Stimulated activated CD8-positive, alpha-beta memory T cell treated with anti-CD3 and anti-CD28 coated beads, Interleukin-12 subunit alpha, Interleukin-12 subunit beta, amount 100 ng/mL, for 24 hours (primary cell): ENCODE results near the gene STRBP.
"Not testable (repeated sequence)": the region's sequence is repeated elsewhere in the genome, so short reads cannot be mapped to it uniquely, and the experiment has no call there.

ENCODE experiments used
- DNase-seq: peaks from one replicate; pipeline ENCODE4 v3.0.0-alpha.2; 2020; ENCODE audit errors: extremely low read depth

Gene STRBP

DNA sequence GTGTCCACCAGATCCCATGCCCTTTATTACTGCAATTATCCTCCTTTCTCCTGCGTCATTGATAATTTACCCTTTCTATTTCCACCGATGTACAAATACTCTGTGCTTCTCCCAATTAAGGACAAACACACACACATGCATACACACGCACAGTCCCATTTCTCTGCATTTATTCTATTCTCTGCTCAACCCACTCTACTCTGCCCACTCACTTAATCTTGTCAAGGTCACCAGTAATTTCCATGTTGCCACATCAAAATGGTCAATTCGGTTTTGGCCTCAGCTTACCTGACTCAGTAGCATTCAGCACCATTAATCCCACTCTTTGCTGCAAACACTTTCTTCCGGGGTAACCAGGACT, 14.6 kb upstream of the STRBP start:
- no peak for DNase-seq

DNA sequence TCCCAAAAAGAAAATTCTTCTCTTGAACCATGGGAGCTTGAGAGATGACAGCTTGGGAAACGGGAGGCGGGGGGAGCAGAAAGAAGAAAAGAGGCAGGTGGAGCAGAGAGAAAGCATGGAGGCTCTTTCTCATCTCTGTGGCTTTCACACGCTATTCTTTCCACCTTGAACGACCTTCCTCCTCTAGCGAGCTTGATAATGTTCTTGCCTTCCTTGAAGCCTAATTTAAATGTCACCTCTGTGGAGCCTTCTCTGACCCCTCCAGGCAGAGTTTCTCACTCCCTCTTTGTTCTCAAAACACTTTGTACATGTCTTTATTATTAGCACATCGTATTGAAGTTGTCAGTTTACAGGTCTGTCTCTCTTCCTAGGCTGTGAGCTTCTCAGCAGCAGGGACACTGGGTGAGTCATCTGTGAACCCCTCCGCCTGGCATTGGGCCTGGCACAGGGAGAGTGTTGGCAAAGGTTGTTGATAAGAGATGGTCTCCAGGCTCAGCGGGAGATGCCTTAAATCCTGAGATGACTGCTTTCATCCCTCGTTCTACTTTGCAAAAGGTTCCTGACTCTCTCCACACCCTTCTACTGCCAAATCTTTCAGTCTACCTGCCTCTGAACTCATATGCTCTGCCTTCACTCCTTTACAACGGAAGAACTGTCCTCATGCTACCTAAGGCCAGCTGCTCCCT, 14.1 kb upstream of the STRBP start:
- DNase-seq, result no peak

DNA sequence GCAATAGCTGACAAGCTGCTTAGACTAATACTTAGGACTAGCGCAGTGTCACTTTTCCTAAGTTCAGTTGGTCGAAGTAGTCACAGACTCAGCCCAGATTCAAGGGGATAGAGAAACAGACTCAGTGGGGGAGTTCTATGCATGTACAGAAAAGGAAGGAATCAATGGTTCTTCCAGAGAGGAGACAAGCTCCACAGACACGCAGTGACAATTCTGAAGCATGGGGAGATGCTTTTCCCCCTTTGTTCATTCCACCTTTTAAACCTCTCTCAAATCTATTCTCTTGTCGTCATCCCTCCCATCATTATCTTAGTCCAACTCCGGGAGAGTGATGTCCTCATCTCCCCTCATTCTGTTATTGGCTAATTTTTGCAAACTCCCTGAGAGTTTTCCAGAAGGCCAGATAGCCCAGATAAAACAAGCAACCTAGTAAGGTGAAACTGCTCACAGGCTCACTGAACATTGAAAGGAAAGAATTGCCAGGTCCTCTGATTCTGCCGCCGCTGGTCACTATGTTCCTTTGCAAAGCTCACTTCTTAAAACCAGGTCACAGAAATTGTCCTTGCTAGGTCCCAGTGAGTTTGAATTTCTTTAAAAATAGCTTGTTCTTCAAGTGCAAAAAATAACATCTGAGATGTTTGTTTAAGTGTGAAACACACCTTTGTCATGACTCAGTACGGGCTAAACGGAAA, 13.4 kb upstream of the STRBP start:
- no peak for DNase-seq

DNA sequence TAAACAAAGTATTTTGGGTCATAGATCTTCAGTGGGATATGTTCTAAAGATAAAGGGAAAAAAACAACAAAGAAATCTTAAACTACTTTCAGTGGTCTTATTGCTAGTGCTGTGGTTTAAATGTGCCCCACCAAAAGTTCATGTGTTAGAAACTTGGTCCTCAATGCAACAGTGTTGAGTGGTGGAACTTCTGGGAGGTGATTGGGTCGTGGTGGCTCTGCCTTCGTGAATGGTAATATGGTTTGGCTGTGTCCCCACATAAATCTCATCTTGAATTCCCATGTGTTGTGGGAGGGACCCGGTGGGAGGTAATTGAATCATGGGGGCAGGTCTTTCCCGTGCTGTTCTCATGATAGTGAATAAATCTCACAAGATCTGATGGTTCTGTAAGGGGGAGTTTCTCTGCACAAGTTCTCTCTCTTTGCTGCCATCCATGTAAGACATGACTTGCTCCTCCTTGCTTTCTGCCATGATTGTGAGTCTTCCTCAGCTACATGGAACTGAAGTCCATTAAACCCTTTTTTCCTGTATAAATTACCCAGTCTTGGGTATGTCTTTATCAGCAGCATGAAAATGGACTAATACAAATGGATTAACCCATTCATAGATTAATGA, 10.6 kb upstream of the STRBP start:
- not testable (repeated sequence) for DNase-seq

DNA sequence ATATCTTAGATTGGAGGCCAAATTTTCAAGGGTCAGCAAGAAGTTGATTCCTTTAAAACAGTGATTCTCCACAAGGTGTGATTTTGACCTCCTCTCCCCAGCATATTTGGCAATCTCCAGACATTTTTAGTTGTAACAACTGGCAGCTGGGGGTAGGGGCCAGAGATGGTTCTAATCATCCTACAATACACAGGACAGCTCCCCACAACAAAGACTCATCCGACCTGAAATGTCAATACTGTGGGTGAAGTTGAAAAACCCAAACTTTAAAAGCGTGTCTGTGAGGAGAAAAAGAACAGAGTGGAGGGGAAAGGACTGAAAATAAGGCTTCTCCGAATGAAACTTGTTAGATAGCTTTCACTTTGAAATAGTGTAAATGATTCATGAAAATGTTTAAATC, 10.0 kb upstream of the STRBP start:
- DNase-seq, result no peak

DNA sequence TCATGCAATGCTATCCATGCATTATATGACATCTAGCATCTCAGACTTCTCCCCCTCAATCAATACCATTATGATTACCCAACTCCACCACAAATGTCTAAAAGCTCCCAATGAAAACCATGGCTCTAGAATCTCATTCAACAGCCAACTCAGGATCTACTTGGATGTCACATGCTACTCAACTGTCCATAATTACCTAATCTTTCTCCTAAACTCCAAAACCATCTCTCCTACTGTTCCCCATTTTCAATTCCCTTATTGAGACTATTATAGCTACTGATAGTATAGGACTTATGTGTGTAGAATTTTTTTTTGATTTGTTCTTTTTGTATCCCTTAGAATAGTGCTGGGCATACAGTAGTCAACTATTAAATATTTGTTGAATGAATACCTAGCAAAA, 8.2 kb upstream of the STRBP start:
- no peak for DNase-seq

DNA sequence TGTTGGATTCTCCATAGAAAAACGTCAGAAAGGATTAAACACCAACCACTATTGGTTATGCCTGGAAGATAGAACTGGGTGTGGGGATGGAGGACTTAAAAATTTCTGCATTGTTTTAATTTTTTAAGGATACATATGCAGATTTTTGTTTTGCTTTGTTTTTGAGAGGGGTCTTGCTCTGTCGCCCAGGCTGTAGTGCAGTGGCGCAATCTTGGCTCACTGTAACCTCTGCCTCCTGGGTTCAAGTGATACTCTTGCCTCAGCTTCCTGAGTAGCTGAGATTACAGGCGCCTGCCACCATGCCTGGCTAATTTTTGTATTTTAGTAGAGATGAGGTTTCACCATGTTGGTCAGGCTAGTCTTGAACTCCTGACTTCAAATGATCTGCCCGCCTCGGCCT, 2.7 kb upstream of the STRBP start:
- not testable (repeated sequence) for DNase-seq

DNA sequence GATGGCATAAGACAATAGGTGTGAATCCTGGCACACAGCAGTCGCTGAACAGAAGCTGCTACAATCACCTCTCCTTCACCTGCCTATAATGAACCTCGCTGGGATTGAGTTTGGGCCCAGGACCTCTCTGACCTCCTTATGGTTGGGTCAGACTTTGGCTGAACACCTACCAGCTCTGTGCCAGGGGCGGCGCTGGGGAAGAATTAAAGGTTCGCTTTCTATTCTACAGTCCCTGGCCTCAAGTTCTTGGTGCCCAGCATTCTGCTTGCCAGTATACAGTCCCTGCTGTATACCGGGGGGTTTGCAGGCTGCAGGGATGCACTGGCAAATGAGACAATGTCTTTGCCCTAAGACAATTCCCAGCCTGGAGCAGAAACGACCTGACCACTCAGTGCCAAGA, 895 bp upstream of the STRBP start:
- no peak for DNase-seq

DNA sequence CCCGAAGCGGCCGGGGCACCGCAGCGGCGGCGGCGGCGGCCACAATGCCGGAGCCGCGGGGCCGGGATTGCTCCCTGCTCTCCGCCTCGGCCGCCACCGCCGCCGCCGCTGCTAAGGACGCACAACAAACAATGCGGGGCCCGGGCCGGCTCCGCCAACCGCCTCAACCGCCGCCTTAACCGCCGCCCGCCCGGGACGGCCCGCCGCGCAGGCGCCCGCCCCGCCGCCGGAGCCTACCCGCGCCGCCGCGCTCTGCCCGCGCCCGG, 254 bp downstream of the STRBP start:
- no peak for DNase-seq

DNA sequence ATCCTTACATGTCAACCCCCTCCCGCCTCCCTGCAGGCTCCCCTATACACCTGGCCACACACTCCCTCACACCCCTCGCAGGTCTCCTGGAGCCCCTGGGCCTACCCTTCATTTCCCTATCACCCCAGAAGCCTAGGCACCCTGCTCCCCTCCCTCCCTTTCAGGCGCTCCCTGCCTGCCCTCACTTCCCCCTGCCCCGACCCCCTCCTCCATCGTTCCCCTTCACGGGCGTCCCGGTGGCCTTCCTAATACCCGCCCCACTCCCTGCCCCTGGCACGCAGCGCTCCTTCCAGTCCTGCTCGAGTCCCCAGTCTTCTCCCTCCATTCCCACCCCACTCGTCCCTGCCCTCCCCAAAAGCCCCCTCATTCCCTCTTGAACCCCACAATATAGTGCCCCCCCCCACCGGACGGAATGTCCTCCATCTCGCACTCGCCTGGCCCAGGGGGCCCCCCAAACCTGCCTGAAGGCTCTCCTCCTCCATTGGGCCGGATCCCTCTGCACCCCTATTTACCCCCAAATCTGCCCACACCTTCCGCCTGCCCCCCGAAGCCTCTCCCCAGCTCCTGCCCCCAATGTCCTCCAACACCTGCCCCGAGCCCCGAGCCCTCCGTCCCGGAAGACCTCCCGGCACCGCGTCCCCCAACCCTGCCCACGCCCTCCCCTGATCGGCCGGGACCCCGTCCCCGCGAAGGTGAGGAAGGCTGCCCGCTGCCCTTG, 746 bp downstream of the STRBP start:
- DNase-seq, result no peak

DNA sequence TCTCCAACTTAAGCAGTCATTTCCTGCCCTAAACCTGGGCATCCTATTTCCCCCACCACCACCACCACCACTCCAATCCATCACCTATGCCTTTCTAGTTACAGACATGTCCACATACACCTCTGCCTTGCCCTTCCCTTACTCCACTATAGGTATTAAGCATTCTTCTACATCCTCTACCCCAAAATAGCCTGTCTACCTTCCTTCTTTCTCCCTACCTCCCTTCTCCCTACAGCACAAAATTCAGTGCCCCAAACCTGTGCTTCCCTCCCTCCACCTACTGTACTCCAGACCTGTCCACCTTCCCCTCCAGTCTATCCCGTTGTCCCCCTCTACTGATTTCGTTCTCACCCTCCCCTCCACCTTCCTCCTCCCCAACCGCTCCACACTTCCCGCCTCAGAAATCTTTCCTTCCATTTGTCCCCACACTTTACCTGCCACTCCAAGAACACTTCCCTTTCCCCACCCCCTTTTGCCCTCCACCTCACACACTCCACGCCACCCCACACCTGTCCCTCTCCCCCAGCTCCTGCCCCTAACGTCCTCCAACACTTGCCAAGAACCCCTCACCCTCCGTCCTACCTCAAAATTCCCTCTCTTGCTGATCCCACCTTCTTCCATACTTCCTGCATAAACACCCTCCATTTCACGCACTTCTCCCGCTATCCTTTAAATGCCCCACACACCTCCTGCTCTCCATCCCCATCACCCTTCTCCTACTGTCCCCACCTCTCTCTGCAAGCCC, 1.6 kb downstream of the STRBP start:
- DNase-seq, result no peak

DNA sequence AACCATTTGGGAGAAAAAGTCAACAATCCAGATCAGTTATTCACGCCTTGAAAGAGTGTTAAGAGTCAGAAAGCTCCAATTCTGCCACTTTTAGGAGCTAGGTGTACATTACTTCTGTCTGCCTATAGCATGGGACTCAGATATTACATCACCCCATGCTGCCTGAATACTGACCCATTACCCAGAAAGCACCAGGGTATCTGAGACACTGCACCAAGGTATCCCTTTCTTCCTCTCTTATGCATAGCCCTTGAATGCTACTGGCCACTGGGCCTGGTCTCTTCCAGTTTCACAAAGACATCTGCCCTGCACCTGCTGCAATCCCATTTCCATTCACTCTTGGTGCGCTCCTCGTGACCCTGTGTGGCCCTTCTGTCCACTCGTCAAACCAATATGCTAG, 2.6 kb downstream of the STRBP start:
- DNase-seq, result no peak

DNA sequence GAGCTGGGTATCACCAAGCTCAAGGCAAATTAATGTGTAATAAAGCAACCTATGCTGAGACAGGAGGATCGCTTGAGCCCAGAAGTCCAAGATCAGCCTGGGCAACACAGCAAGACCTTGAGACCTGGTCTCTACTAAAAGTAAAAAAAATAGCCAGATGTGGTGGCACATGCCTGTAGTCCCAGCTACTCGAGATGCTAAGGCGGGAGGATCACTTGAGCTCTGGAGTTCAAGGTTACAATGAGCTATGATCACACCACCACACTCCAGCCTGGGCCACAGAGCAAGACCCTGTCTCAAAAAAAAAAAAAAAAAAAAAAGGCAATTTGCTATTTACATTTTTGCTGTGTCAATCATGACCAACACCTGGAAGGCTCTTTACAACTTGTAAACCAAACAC, 5.2 kb downstream of the STRBP start:
- DNase-seq, result no peak

DNA sequence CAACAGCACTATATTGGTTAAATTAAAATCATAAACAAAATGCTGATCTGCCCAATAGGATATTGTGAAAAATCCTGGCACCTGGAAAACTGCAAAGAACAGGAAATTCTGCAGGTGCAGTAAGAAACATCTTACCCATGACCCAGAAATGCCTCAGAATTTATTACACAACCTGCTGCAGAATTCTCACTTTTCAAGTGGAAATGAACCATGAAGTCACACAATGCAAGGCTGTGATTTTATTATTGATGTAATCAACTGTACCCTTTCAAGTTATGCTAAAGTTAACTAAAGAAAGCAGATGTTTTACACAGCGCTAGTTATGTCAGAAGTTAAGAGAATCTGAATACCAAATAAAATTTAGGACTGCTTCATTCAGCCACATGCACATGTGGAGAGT, 6.0 kb downstream of the STRBP start:
- DNase-seq, result no peak

DNA sequence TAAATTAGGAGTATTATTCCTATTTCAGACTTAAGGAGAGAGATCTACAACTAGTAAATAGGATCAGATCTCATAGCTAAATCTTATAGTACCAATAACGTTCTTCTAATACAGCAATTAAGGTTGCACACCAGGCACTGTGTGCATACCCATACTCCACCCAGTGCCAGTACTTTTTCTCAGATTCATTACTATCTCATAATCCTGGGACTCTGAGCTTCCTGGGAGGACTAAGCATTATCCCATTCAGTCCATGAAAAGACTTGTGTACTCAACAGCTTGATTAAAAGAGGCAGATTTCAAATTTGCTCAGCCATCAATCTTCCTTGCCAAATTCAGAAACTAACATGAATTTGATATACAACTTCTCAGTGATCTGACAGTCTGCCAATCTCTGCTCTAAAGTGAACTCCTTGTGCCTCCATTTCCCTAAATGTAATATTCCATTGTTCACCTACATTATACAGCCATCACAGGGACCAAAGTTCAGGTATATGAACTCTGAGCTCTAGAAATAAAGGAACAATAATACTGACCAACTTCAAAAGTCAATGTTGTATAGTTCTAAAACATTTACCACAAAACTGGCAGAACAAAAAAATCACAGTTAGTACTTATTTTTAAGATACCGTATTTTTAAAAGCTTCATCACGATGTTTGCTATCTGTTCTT, 7.2 kb downstream of the STRBP start:
- DNase-seq, result no peak

DNA sequence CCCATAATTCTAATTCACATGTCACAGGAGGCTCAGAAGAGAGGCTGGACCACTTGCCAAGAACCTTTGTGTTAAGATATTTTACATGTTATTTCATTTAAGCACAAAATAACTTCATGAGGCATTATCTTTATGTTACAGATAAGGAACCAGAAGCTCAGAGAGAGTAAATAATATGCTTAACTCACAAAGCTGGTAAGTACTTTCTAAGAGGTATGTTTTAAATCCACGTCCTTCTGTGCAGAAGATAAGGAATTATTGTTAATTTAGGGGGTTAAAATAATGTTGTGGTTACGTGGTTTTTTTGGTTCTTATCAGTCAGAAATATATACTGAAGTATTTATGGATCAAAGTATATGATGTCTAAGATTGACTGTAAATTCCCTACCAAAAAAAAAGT, 8.0 kb downstream of the STRBP start:
- no peak for DNase-seq

DNA sequence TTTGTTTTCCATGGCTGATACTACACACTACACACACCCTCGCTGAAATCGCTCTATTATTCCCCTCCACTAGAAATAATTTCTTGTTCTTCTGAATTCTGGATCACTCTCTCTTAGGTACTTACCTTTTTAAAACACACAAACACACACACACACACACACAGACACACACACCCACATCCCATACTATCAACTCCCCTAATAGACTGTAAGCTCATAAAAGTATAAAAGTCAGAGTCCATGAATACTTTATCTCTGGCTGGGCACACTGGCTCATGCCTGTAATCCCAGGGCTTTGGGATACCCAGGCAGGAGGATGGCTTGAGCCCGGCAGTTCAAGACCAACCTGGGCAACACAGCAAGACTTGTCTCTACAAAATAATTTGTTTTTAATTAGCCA, 11.1 kb downstream of the STRBP start:
- no peak for DNase-seq

DNA sequence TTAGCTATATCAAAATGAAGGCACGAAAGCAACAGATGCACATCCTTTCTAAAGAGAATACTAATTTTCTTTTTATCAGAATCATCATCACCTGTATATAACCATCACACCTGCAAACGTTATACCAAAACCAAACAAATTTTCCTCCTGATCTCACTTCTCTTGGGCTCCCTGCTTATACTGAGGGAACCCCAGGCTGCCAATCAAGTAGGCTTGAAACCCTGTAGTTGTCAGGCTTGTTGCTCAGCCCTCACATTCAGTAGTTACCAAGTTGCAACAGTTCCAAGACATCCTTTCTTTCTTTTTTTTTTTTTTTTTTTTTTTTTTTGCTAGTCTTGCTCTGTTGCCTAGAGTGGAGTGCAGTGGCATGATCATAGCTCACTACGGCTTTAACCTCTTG, 12.7 kb downstream of the STRBP start:
- DNase-seq, result no peak

DNA sequence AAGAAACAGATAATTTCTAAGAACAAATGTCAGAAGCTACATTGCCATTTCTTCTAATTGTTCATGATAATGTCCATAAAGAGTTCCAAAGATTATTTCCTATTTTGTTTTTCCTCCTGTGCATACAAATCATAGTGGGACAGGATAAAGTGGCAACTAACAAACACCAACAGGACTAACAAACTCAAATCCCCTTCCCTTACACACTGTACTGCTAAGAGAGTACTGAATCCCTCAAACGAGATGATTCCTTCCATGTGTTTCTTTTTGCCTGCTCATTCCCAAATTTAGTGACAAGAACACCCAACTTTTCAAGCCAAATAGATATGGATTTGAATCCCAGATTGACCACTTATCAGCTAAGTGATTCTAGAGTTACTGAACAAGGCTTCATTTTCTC, 15.2 kb downstream of the STRBP start:
- no peak for DNase-seq

DNA sequence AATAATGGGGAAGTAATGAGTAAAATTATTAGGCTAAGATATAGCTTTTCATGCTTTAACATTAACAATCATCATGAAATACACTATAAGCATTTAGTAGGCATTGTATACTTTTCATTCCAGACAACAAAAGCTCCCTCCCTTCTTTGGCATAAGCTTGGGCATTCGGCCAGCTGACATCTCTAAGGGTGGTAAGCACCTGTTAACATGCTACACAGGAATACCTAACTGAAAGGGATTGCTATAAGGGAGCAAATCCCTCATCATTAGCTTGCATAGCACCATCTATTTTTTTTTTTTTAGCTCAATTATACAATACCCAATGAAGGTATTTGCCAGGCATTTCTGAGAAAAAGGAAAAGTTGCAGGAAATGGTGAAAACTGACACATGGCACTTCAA, 16.6 kb downstream of the STRBP start:
- no peak for DNase-seq

DNA sequence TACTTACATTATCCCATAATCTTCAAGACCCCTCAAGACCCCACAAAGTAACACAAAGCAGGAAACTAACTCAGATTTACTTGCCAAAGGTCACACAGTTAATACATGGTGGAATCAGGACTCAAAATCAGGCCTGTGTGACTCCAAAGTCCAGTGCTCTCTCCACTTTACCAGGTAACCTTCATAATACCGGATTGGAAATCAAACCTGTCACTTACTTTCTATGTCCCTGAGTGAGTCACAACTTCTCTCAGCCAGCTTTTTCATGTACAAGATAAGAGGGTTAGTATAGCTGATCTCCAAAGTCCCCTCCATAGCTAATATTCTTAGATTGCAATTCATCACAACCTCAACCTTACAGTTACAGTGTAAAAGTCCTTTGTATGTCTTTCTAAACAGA, 17.1 kb downstream of the STRBP start:
- no peak for DNase-seq

DNA sequence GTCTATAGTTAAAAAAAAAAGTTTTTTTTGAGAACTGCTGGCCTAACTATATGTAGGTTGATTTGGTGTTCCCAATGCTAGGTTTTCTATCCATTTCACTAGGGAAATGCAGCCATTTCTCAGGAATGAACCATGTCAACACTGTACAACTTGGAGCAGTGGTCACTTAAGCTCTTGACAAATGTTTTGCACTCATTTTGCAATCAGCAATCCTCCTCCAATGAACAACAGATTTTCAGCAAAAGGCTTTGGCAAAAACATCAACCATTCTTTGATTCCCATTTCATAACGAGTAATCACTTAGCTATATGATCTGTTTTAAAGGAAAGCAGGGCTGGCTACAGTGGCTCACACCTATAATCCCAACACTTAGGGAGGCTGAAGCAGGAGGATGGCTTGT, 17.9 kb downstream of the STRBP start:
- no peak for DNase-seq
